Measurements from ENCODE around the gene SLC25A39.
A peak's percentile ranks its signal among the peaks of the same experiment; 100 is the strongest.
"Not testable (repeated sequence)": the region's sequence is repeated elsewhere in the genome, so short reads cannot be mapped to it uniquely, and the experiment has no call there.

The SLC25A39 gene, protein sequence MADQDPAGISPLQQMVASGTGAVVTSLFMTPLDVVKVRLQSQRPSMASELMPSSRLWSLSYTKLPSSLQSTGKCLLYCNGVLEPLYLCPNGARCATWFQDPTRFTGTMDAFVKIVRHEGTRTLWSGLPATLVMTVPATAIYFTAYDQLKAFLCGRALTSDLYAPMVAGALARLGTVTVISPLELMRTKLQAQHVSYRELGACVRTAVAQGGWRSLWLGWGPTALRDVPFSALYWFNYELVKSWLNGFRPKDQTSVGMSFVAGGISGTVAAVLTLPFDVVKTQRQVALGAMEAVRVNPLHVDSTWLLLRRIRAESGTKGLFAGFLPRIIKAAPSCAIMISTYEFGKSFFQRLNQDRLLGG

DNA sequence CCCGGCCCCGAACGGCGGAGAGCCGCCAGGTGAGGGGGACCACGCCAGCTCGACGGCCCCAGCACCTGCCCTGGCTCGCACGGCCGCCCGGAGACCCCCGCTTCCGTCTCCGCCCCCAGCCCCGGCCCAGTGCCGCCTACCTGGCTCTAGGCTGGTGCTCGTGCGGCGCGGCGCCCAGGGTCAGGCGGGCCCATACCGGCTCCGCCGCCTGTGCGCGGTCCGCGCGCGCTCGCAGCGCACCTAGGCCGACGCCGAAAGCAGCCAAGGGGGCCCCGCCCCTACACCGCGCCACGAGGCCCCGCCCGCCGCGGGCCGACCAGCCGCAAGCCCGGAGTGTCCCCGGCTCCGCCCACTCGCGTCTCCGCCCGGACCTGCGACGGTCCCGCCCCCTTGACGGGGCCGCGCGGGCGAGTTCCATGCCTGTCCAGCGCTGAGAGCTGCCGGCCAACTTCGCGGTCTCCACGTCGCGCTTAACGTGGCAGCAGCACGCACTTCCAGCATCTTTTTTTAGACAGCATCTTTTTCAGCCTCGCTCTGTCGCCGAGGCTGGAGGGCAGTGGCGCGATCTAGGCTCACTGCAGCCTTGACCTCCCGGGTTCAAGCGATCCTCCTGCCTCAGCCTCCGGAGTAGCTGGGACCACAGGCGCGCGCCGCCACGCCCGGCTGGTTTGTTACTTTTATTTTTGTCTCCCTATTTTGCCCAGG, at the start of gene SLC25A39:
TSS of gene SLC25A39 (minus strand) at position 253 of the 705 bp plus-strand sequence. CDS start 1,261 bp downstream, outside the sequence.
- peak; percentile 89 for DNase-seq

DNA sequence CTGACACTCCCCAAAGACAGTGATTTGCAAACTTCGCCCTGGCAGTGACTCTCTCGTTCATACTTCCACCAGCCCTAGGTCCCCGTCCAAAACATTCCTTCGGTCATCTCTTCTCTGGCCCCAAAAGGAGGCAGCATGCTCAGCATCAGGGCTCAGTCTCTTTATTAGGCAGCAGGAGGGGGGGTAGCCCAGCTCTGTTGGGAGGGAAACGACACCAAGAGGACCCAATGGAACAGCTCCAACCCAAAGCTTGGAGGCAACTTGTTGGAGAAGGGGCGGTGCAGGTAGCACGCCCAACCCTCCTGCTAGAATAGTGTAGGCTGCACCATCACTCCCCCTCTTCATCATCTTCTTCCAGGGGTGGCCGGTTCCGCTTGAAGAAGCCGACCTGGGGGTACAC, 47.4 kb upstream of the SLC25A39 start:
- DNase-seq: no peak

DNA sequence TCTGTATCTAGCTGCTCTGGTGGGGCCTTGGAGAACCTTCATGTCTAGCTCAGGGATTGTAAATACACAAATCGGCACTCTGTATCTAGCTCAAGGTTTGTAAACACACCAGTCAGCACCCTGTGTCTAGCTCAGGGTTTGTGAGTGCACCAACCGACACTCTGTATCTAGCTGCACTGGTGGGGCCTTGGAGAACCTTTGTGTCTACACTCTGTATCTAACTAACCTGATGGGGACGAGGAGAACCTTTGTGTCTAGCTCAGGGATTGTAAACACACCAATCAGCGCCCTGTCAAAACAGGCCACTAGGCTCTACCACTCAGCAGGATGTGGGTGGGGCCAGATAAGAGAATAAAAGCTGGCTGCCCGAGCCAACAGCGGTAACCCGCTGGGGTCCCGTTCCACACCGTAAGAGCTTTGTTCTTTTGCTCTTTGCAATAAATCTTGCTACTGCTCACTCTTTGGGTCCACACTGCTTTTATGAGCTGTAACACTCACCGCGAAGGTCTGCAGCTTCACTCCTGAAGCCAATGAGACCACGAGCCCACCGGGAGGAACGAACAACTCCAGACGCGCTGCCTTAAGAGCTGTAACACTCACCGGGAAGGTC, 44.9 kb upstream of the SLC25A39 start:
- not testable (repeated sequence) for DNase-seq

DNA sequence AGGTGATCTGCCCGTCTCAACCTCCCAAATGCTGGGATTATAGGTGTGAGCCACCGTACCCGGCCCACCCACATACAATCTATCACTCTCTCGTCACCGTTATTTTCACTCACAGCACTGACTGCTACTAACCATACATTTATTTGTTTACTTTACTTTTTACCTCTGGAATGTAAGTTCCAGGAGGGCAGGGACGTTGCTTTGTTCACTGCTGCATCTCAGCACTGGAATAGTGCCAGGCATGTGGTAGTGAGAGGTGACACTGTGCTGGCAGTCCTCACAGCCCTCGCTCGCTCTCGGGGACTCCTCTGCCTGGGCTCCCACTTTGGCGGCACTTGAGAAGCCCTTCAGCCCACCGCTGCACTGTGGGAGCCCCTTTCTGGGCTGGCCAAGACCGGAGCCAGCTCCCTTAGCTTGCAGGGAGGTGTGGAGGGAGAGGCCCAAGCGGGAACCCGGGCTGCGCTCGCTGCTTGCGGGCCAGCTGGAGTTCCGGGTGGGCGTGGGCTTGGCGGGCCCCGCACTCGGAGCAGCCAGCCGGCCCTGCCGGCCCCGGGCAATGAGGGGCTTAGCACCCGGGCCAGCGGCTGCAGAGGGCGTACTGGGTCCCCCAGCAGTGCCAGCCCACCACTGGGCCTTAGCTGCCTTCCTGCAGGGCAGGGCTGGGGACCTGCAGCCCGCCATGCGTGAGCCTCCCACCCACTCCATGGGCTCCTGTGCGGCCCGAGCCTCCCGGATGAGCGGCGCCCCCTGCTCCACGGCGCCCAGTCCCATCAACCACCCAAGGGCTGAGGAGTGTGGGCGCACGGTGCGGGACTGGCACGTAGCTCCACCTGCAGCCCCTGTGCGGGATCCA, 44.0 kb upstream of the SLC25A39 start:
- not testable (repeated sequence) for DNase-seq

DNA sequence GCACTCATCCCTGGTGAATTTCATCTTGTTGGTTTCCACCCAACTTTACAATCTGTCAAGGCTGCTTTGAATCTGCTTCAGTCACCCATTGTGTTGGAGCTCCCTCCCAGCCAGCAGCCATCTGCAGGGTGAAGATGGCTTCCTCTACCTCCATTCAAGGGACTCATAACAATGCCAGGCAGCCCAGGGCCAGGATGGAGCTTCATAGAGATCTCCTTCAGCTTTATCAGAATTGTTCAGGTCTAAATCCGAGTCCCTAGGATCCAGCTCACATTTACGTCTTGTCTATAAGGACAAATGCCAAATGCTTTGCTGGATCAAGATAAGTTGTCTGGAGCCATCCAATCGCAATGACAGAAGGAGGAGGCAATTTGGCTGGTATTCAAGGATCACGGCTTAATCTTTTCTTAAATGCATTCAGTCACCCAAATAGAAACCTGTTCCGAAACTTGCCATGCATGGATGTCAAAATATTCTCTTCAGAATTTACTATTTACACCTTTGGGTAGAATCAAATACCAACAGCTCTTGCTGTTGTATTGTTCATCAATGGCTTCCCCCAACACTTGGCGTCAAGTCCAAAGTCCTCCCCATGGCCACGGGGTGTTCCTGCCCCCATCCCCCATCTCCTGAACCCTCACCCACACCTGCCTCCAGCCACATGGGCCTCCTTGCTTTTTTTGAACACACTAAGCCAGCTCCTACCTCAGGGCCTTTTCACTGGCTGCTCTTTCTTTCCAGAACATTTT, 42.8 kb upstream of the SLC25A39 start:
- DNase-seq: no peak

DNA sequence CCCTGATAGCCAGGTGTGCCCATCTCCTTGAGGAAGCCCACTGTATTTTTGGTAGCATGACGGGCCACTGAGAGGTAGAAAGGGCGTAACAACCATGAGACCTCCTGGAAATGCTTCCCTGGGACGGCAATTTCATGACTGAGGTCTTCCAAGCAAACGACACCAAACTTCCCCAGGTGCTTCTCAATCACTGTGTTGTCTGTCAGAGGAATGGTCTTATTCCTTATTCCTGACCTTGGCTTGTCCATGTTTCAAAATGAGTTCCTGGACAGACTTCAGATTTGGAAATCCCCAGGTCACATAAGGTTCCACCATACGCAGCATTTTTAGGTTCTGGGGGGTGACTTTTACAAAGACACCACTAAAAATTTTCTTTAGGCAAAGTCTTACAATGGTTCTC, 40.4 kb upstream of the SLC25A39 start:
- not testable (repeated sequence) for DNase-seq

DNA sequence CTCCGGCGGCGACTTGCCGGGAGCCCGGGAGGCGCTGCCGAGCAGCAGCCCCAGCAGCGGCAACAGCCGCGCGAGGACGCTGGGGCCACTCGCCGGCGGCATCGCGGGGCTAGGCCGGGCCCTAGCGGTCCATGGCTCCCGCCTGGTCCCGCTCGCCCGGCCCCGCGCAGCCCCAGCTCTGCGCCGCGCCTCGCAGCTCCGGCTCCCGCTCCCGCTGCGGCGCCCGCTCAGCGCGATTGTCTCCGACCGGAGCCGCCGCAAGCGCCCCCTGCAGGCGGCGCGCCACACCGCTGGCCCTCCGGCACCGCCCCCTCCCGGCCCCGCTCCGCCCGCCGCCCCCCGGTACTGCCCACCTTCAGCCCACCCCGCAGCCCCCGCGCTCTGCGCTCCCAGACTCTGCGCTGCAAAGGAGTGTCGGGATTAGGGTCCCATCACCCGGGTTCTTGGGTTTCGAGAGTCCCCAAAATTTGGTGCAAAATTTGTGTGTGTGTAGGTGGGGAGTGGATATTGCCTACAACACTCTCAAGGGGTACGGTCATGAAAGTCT, 39.1 kb upstream of the SLC25A39 start, which contains the start of gene FAM171A2:
TSS of gene FAM171A2 (minus strand) at position 241 of the 547 bp plus-strand sequence. CDS start at position 102, 139 bp downstream.
- peak; percentile 71 for DNase-seq

DNA sequence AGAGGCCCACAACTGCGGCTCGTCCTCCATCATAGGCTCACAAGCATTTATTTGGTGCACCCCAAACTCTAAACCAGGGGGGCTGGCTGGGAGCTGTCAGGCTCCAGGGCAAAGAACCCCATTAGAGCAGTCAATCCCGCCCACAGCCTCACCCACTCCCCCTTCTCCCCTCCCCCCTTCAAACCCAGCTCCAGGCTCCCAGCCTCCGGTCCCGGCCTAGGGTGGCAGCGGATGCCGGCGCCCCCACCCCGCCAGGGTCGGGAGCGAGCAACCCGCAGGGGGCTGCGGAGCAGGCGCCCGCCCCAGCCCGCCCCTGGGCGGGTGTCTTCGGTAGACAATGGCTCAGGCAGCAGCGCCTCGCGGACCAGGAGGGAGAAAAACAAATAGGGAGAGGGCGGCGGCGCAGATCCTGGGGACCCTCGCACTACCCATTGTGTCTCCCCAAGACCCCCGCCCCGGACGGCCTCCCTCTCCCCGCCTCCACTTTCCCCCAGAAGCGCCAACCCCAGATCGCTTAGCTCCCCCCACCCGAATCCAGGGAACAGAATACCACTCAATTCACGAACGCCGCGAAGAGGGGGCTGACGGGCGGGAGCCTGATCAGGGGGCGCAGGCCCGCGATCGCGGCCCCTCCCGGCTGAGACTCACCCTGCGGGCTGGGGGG, 38.5 kb upstream of the SLC25A39 start:
- DNase-seq: peak; percentile 35

DNA sequence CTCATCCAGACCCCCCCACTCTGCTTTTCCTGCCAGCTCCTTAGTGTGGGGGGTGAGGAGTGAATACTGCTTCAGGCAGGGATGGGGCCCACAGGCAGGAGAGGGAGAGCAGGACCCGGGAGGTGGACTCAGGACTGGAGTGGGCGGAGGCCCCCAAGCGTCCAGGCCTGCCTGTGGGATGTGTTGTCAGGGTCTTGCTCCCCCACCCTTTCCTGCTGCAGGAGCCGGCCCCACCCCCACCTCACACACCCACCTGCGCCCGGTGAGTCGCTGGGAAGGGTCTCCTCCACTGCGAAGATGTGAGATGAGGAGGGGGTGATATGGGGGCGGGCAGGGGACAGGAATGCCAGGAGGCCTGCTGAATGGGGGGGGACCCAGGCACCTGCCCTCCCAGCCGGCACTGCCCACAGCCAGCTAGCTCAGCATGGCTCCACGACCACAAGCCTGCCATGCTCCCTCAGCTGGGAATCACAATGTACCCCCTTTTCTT, 37.9 kb upstream of the SLC25A39 start:
- no peak for DNase-seq

DNA sequence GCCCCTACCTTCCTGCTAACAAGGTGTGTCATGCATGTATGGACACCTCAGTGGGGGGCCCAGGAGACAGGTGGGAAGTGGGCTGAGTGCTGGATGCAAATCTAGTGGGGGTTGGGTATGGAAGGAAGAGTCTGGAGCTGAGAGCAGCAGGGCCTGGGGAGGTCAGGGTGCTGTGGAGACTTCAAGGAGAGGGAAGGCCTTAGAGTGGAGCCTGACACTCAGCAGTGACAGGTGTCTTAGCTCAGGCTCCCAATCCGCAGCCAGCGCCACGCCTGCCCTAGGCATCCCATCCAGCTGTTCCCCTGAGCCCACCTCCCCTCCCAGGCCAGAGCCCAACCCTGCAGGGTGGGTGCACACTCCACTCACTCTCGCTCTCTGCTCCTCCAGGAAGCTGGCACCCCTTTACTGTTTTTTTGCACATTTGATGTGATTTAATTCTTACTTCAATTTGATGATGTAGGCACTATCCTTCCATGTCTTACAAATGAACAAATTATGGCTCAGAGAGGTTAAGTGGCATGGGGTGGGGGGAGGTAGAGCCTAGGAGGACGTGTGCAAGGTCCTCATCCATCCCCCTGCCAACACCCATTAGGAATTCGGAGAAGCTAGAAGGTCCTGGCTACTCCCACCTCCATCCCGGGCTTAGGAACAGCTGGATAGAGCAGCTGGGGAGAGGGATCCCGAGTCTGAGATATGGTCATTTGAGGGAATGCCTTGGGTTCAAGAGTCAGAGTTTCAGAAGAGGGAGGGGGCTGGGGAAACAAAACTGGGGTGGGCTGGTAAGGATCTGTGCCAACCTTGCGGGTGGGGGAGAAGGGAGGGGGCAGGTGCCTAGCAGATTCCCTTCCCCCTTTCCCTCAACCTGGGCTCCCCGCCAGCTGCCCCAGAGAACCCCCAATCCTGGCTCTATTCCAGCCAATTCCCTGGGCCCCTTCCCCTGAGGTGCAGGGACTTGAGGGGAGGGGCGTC, 37.0 kb upstream of the SLC25A39 start:
- peak; percentile 22 for DNase-seq

DNA sequence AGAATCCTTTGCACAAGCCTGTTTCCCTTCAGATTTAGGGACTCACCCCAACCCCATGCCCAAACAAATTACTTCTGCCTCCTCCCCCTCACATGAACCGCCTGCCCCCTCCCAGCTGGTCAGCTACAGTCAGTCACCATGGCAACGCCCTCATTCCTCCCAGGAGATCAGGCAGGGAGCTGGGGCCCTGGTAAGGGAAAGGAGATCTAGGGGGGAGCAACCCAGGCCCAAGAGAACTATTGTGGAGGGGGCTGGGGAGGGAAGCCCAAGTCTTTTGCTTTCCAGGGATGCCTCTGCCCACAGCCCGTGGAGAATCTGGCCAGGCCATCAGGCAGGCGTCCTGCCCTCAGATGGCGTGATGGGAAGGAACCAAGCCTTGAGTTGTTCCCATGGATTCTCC, 36.2 kb upstream of the SLC25A39 start:
- no peak for DNase-seq

DNA sequence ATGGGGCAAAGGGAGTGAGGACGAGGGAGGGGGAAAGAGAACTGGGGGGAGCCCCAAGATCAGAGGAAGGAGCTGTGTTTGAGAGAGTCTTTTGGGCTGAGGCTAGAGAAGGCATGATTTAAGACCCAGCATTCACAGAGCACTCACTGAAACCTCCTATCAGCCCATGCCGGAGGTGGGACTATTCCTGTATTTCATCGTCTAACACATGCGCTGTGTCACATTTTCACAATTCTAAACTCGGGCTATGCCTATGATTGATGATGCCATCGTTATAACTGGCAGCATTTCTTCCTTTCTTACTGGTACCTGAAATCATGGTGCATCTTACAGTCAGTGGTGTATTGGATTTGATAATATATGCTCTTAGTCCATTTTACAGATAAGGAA, 35.5 kb upstream of the SLC25A39 start:
- no peak for DNase-seq

DNA sequence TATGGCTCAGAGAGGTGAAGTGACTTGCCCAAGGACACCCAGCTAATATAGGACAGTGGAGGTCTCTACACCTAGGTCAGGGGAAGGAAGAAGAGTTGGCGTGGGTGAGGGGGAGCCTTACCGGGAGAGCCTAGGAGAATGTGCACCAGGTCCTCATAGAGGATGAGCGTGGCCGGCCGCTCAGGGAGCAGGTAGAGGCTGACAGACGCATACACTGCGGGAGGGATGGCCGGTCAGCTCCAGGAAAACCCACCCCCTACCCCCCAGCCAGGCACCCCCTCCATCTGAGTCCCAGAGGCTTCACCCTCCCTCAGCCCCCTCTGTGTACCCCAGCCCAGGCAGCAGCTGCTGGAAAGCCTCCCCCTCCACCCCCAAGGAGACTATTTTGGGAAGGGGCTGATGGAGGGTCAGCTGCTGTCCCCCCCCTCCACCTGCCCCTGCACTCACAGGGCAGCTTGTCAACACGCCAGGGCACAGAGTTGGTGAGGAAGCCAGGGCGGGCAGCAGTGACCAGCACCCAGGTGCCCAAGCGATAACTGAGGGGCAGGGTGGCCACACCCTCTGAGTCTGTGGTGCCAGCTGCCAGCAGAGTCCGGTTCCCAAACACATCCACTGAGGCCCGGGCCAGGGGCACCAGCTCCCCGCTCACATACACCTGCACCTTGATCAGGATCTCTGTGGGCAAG, 35.0 kb upstream of the SLC25A39 start:
- DNase-seq: no peak

DNA sequence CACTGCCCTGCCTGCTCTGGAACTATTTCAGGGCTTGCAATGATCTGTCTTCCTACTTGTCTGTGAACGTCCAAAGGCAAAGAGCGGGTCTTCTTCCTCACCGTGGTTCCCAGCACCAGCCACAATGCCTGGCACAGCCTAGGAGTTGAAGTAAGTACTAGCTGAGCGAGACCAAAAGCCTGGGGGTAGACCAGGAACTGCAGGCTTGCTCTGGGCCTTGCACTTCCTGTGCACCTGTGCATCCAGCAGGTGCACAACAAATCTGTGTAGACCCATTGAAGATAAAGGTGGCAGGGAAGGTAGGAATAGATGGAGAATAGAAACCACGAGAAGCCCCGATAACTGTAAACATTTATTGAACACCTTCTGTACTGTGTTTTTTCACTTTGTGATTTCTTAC, 34.4 kb upstream of the SLC25A39 start:
- DNase-seq: no peak

DNA sequence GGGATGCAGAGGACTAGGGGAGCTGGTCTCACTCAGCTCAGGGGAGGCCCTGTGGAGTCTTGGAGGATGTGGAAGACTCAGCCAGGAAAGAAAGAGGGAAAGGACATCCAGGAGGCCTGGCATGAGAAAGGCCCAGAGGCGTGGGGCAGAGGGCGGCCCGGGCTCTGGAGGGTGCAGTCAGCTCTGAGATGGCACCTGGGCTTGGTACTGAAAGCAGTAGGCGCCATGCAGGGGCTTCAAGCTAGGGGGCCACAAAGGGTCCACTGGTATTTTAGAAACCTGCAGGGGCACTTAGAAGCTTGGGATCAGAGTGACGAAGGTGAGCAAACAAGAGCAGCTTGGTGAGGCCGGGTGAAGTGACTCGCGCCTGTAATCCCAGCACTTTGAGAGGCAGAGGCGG, 33.4 kb upstream of the SLC25A39 start:
- no peak for DNase-seq

DNA sequence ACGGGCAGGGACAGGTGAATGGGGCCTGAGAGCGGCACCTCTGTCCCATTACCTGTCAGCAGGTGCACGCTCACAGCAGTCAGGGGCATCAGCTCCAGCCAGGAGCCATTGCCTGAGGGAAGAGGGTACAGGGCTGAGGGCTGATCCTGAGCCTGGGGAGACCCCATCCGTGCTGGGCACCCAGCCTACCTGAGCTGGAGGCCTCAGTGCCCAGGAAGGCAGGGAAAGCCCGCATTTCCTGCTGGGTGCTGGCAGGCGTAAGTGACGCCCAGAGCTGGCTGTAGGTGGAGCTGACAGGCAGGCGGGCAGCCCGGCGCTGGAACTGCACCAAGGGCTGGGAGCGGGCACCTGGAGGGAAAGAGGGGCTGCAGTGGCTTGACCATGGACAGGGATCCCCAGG, 31.6 kb upstream of the SLC25A39 start:
- no peak for DNase-seq

DNA sequence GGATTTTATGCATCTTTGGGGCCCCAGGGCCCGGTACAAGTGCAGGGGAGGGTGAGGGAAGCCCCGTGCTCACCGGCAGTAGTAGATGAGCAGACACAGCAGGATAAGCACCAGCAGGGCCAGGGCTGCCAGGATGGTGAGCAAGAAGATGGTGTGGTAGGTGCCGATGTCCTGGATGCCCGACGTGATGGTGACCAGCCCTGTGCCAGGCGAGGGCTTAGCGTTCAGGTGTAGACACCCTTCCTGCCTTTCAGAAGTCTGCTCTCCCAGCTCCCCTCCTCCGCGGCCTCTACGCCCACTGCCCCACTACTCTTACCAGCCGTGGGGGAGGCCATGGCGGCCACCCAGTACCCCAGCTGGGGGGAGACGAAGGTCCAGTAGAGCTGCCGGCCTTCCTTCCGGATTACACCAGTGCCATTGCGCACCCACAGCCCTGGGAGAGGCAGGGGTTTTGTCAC, 31.0 kb upstream of the SLC25A39 start:
- DNase-seq: no peak

DNA sequence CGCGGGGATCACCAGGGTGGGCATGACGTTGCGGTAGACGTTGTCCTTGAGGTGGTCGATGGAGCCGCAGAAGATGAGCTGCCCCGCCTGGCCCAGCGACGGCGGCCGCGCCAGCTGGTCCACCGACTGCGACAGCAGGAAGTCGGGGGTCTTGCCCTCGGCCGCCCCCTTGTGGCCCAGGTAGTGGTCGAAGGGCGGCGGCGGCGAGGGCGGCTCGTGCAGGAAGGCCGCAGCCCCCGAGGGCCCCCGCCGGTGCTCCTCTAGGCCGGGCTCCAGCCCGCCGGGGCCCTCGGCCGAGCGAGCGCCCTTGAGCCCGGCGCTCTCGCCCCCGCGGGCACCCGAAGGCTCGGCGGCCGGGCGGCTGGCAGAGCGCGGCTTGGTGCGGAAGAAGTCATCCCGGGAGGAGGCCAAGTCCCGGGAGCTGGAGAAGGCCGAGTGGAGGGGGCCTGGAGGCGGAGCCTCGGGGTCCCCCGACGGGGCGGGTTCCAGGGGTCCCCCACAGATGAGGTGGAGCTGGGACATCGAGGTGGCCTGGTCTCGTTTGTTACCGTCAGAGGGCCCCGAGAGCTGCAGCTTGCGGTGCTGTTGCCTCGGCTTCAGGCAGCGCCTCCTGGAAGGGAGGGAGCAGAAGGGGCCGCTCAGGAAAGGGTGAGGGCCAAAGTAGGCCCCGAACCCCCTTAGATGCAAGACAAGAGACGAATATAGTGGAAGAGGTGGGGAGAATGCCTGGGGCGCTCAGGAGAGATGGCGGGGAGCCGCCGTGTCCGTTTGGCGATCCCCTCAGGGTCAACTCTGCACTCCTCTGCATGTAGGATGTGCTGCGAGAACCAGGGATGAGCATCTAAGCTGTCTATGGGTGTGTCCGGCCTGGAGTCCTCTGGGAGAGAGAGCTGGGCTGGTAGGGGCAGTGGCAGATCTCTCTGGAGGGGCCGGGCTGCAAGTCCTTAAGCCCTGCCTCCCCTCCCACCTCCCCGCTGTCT, 30.2 kb upstream of the SLC25A39 start:
- no peak for DNase-seq

Measured in NCI-H2171 (cell line).